HepG2 (cell line): ENCODE data around the gene ESRP2. TPM values are rescaled to one million over a fixed set of nuclear protein-coding genes. Genes with fewer than 3 reads are reported as not detected.
A peak's percentile ranks its signal among the peaks of the same experiment; 100 is the strongest.

Experiments
- CCDC6 ChIP-seq: sonication (generic); formaldehyde crosslinking; IDR thresholded peaks from 2 replicates; pipeline ENCODE4 v1.8.1; 2022; ENCODE audit warnings: mild to moderate bottlenecking, missing genetic modification reagents, moderate library complexity
- CREB1 ChIP-seq, 2 experiments: fragments of 450-650 bp in 1 of 2; IDR thresholded peaks; 2 replicates each; pipeline ENCODE4 v1.6.1; 2016 to 2017; ENCODE audit warnings: control low read depth in 1 of 2, mild to moderate bottlenecking in 1 of 2, missing compliant biosample characterization in 1 of 2, missing genetic modification characterization in 1 of 2
- GATA4 ChIP-seq: sonication (generic); IDR thresholded peaks from 2 replicates; pipeline ENCODE4 v1.6.1; 2016; ENCODE audit warnings: antibody characterized with exemption, low read depth, borderline replicate concordance
- HNRNPLL ChIP-seq: fragments of 200-400 bp; formaldehyde crosslinking; IDR thresholded peaks from 2 replicates; pipeline ENCODE4 v1.6.1; 2017; ENCODE audit warnings: mild to moderate bottlenecking, low read depth, low read length; ENCODE audit not compliant: poor library complexity, severe bottlenecking
- HOXA5 ChIP-seq: sonication (generic); formaldehyde crosslinking; IDR thresholded peaks from 2 replicates; pipeline ENCODE4 v1.4.0; 2020; ENCODE audit warnings: missing genetic modification reagents
- ISX ChIP-seq: sonication (generic); formaldehyde crosslinking; conservative IDR thresholded peaks from 2 replicates; pipeline ENCODE4 v1.5.0; 2020; ENCODE audit warnings: missing genetic modification reagents
- KIAA2018 ChIP-seq: sonication (generic); formaldehyde crosslinking; IDR thresholded peaks from 2 replicates; pipeline ENCODE4 v1.5.0; 2020; ENCODE audit warnings: mild to moderate bottlenecking, missing genetic modification reagents, borderline replicate concordance
- MED8 ChIP-seq: sonication (generic); formaldehyde crosslinking; IDR thresholded peaks from 2 replicates; pipeline ENCODE4 v1.8.1; 2023; ENCODE audit warnings: mild to moderate bottlenecking, missing genetic modification reagents; ENCODE audit not compliant: insufficient replicate concordance
- NFE2L1 ChIP-seq: sonication (generic); formaldehyde crosslinking; IDR thresholded peaks from 2 replicates; pipeline ENCODE4 v1.4.0; 2020; ENCODE audit warnings: missing genetic modification reagents, mild to moderate bottlenecking, borderline replicate concordance
- NFIC ChIP-seq: IDR thresholded peaks from 2 replicates; pipeline ENCODE4 v1.6.1; 2012; ENCODE audit warnings: mild to moderate bottlenecking, low read length, inconsistent platforms
- NKX3-1 ChIP-seq: sonication (generic); formaldehyde crosslinking; IDR thresholded peaks from 2 replicates; pipeline ENCODE4 v1.5.0; 2020; ENCODE audit warnings: missing genetic modification reagents
- PAX8 ChIP-seq: sonication (generic); formaldehyde crosslinking; IDR thresholded peaks from 2 replicates; pipeline ENCODE4 v1.8.0; 2022; ENCODE audit warnings: mild to moderate bottlenecking, missing genetic modification reagents, borderline replicate concordance
- RFX5 ChIP-seq: IDR thresholded peaks from 2 replicates; pipeline ENCODE4 v1.6.1; 2011; ENCODE audit warnings: low read depth, low read length, improper control_type of control experiment
- SP140L ChIP-seq: sonication (generic); formaldehyde crosslinking; IDR thresholded peaks from 2 replicates; pipeline ENCODE4 v1.4.0; 2020; ENCODE audit warnings: missing genetic modification reagents, borderline replicate concordance
- ZEB1 ChIP-seq: IDR thresholded peaks from 2 replicates; pipeline ENCODE4 v1.6.1; 2012; ENCODE audit warnings: mild to moderate bottlenecking, low read depth, inconsistent platforms; ENCODE audit not compliant: insufficient replicate concordance
- ZNF17 ChIP-seq: sonication (generic); formaldehyde crosslinking; IDR thresholded peaks from 2 replicates; pipeline ENCODE4 v1.5.0; 2020; ENCODE audit warnings: mild to moderate bottlenecking, missing genetic modification reagents
- ZNF205 ChIP-seq: IDR thresholded peaks from 2 replicates; pipeline ENCODE4 v1.6.1; 2018; ENCODE audit warnings: missing biosample characterization, missing genetic modification reagents
- ZNF432 ChIP-seq: sonication (generic); formaldehyde crosslinking; IDR thresholded peaks from 2 replicates; pipeline ENCODE4 v1.5.0; 2020; ENCODE audit warnings: missing genetic modification reagents, mild to moderate bottlenecking, borderline replicate concordance
- ZNF781 ChIP-seq: sonication (generic); formaldehyde crosslinking; IDR thresholded peaks from 2 replicates; pipeline ENCODE4 v1.5.1; 2020; ENCODE audit warnings: borderline replicate concordance, mild to moderate bottlenecking, missing genetic modification reagents; ENCODE audit errors: not compliant biosample characterization
- polyA plus RNA-seq, 8 experiments: library from polyadenylated mRNA; depleted of rRNA in 3 of 8; stranded (reverse) in 7 of 8; unstranded in 1 of 8; fragments of >200 nt; fragmentation: Illumina TruSeq in 4 of 8; extraction: Trizol in 4 of 8; gene quantifications; 2 replicates each; pipeline versions ENCODE4 v1.2.1 to v1.2.3, GENCODE V29; 2011 to 2016; ENCODE audit warnings: low read depth in 4 of 8, missing spikeins in 1 of 8, mixed read lengths in 1 of 8; ENCODE audit not compliant: insufficient read depth in 1 of 8
- total RNA-seq, 5 experiments: library from RNA; depleted of rRNA; stranded (reverse); fragments of >200 nt; fragmentation: Illumina TruSeq; extraction: Trizol; gene quantifications; 2 replicates each; pipeline ENCODE4 v1.2.3, GENCODE V29; 2016; ENCODE audit warnings: low read depth in 1 of 5
- TF ChIP-seq, protein P1 (sequence below): sonication (generic); formaldehyde crosslinking; IDR thresholded peaks from 2 replicates; pipeline ENCODE4 v1.4.0; 2020; ENCODE audit warnings: mild to moderate bottlenecking, missing genetic modification reagents

ESRP2 gene
- total and polyA plus RNA-seq, 2 of the 13 experiments (the other 11 are each of a cell fraction or from before 2014, with no cell fraction given) = 21.1 to 32.4 TPM

GRCh38 chr16:68244903-68245853 lies 9.3 kb upstream of the ESRP2 start, which contains the start of gene PLA2G15 (continued):
- no peak for TF ChIP-seq ISX (CRISPR knock-in tag)
- no peak for TF ChIP-seq MED8 (CRISPR knock-in tag)
- peak; percentile 83; the same call in 1 of the 2 replicates for TF ChIP-seq HOXA5 (CRISPR knock-in tag)
- peak; percentile 41; the same call in 1 of the 2 replicates for TF ChIP-seq CCDC6 (CRISPR knock-in tag)
- no peak for TF ChIP-seq NFIC
- no peak for TF ChIP-seq ZNF17
- no peak for TF ChIP-seq ZNF432 (CRISPR knock-in tag)
- no peak for TF ChIP-seq ZEB1
- no peak for TF ChIP-seq GATA4
- no peak for TF ChIP-seq KIAA2018 (CRISPR knock-in tag)
- TF ChIP-seq, protein P1, sequence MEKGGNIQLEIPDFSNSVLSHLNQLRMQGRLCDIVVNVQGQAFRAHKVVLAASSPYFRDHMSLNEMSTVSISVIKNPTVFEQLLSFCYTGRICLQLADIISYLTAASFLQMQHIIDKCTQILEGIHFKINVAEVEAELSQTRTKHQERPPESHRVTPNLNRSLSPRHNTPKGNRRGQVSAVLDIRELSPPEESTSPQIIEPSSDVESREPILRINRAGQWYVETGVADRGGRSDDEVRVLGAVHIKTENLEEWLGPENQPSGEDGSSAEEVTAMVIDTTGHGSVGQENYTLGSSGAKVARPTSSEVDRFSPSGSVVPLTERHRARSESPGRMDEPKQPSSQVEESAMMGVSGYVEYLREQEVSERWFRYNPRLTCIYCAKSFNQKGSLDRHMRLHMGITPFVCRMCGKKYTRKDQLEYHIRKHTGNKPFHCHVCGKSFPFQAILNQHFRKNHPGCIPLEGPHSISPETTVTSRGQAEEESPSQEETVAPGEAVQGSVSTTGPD = no peak
- TF ChIP-seq RFX5 = no peak
- no peak for TF ChIP-seq SP140L (CRISPR knock-in tag)
- TF ChIP-seq ZNF205 = peak; percentile 34; the same call in 1 of the 2 replicates
- TF ChIP-seq NKX3-1 (CRISPR knock-in tag) = no peak; the same call in 1 of the 2 replicates
- peak; percentile 64 for TF ChIP-seq HNRNPLL
- no peak for TF ChIP-seq ZNF781
- no peak for TF ChIP-seq PAX8
- TF ChIP-seq CREB1 (IDR thresholded peaks at IDR 0.05) = peak; percentile 76
- TF ChIP-seq CREB1 (CRISPR knock-in tag; IDR thresholded peaks at IDR 0.05) = no peak
- TF ChIP-seq NFE2L1 (CRISPR knock-in tag) = peak; percentile 61; the same call in 1 of the 2 replicates
